ENCODE data around the gene DLG2.

- TF ChIP-seq CTCF (IDR thresholded peaks at IDR 0.05), result no peak
- no peak for TF ChIP-seq POLR2AphosphoS5 (IDR thresholded peaks at IDR 0.05)
These were observed 1353.6 kb downstream of the DLG2 start for GRCh38 chr11:84273541-84273940.
